ENCODE measurements around the gene JADE2.
"Not testable (repeated sequence)": the region's sequence is repeated elsewhere in the genome, so short reads cannot be mapped to it uniquely, and the experiment has no call there.

DNA sequence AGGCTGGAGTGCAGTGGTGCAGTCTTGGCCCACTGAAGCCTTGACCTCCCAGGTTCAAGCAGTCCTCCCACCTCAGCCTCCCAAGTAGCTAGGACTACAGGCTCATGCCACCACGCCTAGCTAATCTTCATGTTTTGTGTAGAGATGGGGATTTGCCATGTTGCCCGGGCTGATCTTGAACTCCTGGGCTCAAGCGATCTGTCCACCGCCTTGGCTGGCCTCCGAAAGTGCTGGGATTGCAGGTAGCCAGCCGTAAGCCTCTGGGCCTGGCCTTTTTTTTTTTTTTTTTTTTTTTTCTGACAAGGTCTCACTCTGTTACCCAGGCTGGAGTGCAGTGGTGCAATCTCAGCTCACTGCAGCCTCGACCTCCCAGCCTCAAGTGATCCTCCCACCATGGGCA is 27.2 kb downstream of the JADE2 start:
- TF ChIP-seq, protein P1, sequence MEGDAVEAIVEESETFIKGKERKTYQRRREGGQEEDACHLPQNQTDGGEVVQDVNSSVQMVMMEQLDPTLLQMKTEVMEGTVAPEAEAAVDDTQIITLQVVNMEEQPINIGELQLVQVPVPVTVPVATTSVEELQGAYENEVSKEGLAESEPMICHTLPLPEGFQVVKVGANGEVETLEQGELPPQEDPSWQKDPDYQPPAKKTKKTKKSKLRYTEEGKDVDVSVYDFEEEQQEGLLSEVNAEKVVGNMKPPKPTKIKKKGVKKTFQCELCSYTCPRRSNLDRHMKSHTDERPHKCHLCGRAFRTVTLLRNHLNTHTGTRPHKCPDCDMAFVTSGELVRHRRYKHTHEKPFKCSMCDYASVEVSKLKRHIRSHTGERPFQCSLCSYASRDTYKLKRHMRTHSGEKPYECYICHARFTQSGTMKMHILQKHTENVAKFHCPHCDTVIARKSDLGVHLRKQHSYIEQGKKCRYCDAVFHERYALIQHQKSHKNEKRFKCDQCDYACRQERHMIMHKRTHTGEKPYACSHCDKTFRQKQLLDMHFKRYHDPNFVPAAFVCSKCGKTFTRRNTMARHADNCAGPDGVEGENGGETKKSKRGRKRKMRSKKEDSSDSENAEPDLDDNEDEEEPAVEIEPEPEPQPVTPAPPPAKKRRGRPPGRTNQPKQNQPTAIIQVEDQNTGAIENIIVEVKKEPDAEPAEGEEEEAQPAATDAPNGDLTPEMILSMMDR (IDR thresholded peaks at IDR 0.05), result not testable (repeated sequence)
- TF ChIP-seq POLR2A (IDR thresholded peaks at IDR 0.05), result not testable (repeated sequence)
